Activated CD8-positive, alpha-beta T cell treated with anti-CD3 and anti-CD28 coated beads for 36 hours (primary cell): ENCODE measurements around the gene THPO. TPM values are rescaled to one million over a fixed set of nuclear protein-coding genes. Genes with fewer than 3 reads are reported as not detected.

Experiments
- ATAC-seq: fragments of 200-7000 bp; cut with Tn5 transposase; one replicate; pipeline ENCODE4 v1.10.0; 2021; ENCODE audit warnings: mild to moderate bottlenecking, moderate library complexity
- CTCF ChIA-PET: fragments of 350-600 bp; sonication (Branson Sonifier 250); formaldehyde crosslinking; loops from one replicate; lab custom pipeline; 2021; ENCODE audit warnings: antibody characterized with exemption; lab: Charles Lee
- POLR2A ChIA-PET: fragments of 350-600 bp; sonication (Branson Sonifier 250); formaldehyde crosslinking; loops from one replicate; lab custom pipeline; 2021; ENCODE audit warnings: antibody characterized with exemption; lab: Charles Lee
- DNase-seq: peaks from one replicate; pipeline ENCODE4 v3.0.0-alpha.2; 2020
- H3K27ac Mint-ChIP-seq: one replicate; pipeline ENCODE4 v1.8.0; 2021; ENCODE audit warnings: mild to moderate bottlenecking, mixed read lengths
- H3K27me3 Mint-ChIP-seq: one replicate; pipeline ENCODE4 v1.8.0; 2021; ENCODE audit warnings: mixed read lengths
- H3K36me3 Mint-ChIP-seq: one replicate; pipeline ENCODE4 v1.8.0; 2021; ENCODE audit warnings: low read depth, mixed read lengths
- H3K4me1 Mint-ChIP-seq: one replicate; pipeline ENCODE4 v1.8.0; 2021; ENCODE audit warnings: low read depth, mixed read lengths
- H3K4me3 Mint-ChIP-seq: one replicate; pipeline ENCODE4 v1.8.0; 2021; ENCODE audit warnings: mild to moderate bottlenecking, moderate library complexity, mixed read lengths
- H3K9me3 Mint-ChIP-seq: one replicate; pipeline ENCODE4 v1.8.0; 2021; ENCODE audit warnings: mixed read lengths
- CTCF ChIP-seq: fragments of 200-600 bp; IDR thresholded peaks from one replicate; pipeline ENCODE4 v1.8.0; 2022; ENCODE audit warnings: antibody characterized with exemption, mild to moderate bottlenecking
- intact Hi-C: fragments of 100-400 bp; cut with micrococcal nuclease; formaldehyde crosslinking; loops from one replicate; pipeline ENCODE4 v1.10.0; 2022
- total RNA-seq, 2 experiments: library from RNA; stranded (reverse); gene quantifications; one replicate each; pipeline ENCODE4 v1.2.3, GENCODE V29; 2021

Gene THPO
- total RNA-seq, 2 experiments from 2014 or later: not detected

GRCh38 chr3:184389935-184390528 is 12.0 kb upstream of the THPO start:
- ChIA-PET POLR2A (no interaction called here), CTCF (interaction anchor here (1.1 to 1.7 kb wide), 4 partner anchors 11 to 122 kb away, joined by 3 to 6 read pairs (median 4); no protein-coding TSS in a partner anchor)
- Mint-ChIP-seq H3K4me3 (no peak overlapping the region), H3K36me3 (no peaks in the 10 kb centered on the region), H3K27ac (no peak overlapping the region), H3K4me1 (no peaks in the 10 kb centered on the region), H3K27me3 (peaks cover 3% of the 10 kb centered on the region), H3K9me3 (no peaks in the 10 kb centered on the region)
- DNase-seq: no peak
- no peak for ATAC-seq
- intact Hi-C loops: no loop called here
- TF ChIP-seq CTCF: no peak

- no peak for DNase-seq
- Mint-ChIP-seq H3K4me1 (no peaks in the 10 kb centered on the region), H3K27ac (no peak overlapping the region), H3K9me3 (no peaks in the 10 kb centered on the region), H3K27me3 (peaks cover 3% of the 10 kb centered on the region), H3K36me3 (no peaks in the 10 kb centered on the region), H3K4me3 (no peak overlapping the region)
- ChIA-PET POLR2A (no interaction called here), CTCF (interaction anchor here (0.7 to 1.7 kb wide), 3 partner anchors 17 to 123 kb away, joined by 3 to 6 read pairs (median 4); no protein-coding TSS in a partner anchor)
- no peak for ATAC-seq
- intact Hi-C loops: no loop called here
- TF ChIP-seq CTCF: no peak
Measured at GRCh38 chr3:184389384-184389783, 11.4 kb upstream of the THPO start.

GRCh38 chr3:184388936-184389230 is 10.9 kb upstream of the THPO start:
- Mint-ChIP-seq H3K9me3 (no peaks in the 10 kb centered on the region), H3K4me3 (no peak overlapping the region), H3K27me3 (peaks cover 7% of the 10 kb centered on the region), H3K27ac (no peak overlapping the region), H3K36me3 (no peaks in the 10 kb centered on the region), H3K4me1 (no peaks in the 10 kb centered on the region)
- TF ChIP-seq CTCF: no peak
- DNase-seq: no peak
- no peak for ATAC-seq
- ChIA-PET CTCF (interaction anchor here (0.7 kb wide), 1 partner anchor 17 kb away, joined by 4 read pairs; no protein-coding TSS in a partner anchor), POLR2A (no interaction called here)
- intact Hi-C loops: no loop called here

- Mint-ChIP-seq H3K4me1 (no peaks in the 10 kb centered on the region), H3K36me3 (no peaks in the 10 kb centered on the region), H3K27ac (no peak overlapping the region), H3K9me3 (no peaks in the 10 kb centered on the region), H3K4me3 (no peak overlapping the region), H3K27me3 (peaks cover 7% of the 10 kb centered on the region)
- DNase-seq (no peak), ATAC-seq (no peak)
- POLR2A ChIA-PET: no interaction called here
- CTCF ChIA-PET: interaction anchor here (0.7 kb wide), 1 partner anchor 17 kb away, joined by 4 read pairs; no protein-coding TSS in a partner anchor
- no peak for TF ChIP-seq CTCF
- intact Hi-C loops: no loop called here
Measured at GRCh38 chr3:184388164-184388935, 10.3 kb upstream of the THPO start.

- ChIA-PET POLR2A (no interaction called here), CTCF (no interaction called here)
- intact Hi-C loops: no loop called here
- no peak for DNase-seq
- H3K36me3 Mint-ChIP-seq: no peaks in the 10 kb centered on the region
- no peak overlapping the region for H3K27ac Mint-ChIP-seq
- no peak overlapping the region for H3K4me3 Mint-ChIP-seq
- H3K27me3 Mint-ChIP-seq: peaks cover 16% of the 10 kb centered on the region
- H3K4me1 Mint-ChIP-seq: no peaks in the 10 kb centered on the region
- ATAC-seq: no peak
- H3K9me3 Mint-ChIP-seq: no peaks in the 10 kb centered on the region
- no peak for TF ChIP-seq CTCF
Measured at GRCh38 chr3:184387174-184387714, 9.2 kb upstream of the THPO start.
